Stimulated activated effector memory CD8-positive, alpha-beta T cell treated with anti-CD3 and anti-CD28 coated beads, Interleukin-12 subunit alpha, Interleukin-12 subunit beta, amount 100 ng/mL, for 72 hours (primary cell): Measurements from ENCODE around the gene ZNF236.

Source experiments
- ATAC-seq: fragments of 150-1000 bp; cut with Tn5 transposase; 2 replicates; pipeline ENCODE4 v1.10.0; 2021
- DNase-seq, 2 donors: peaks; one replicate each; pipeline ENCODE4 v3.0.0; 2021 to 2022; ENCODE audit warnings: low spot score in 2 of 2
- H3K27ac Mint-ChIP-seq: one replicate; pipeline ENCODE4 v1.8.0; 2022; ENCODE audit warnings: mild to moderate bottlenecking, mixed read lengths
- H3K36me3 Mint-ChIP-seq: one replicate; pipeline ENCODE4 v1.8.0; 2022; ENCODE audit warnings: mild to moderate bottlenecking, mixed read lengths
- H3K4me1 Mint-ChIP-seq: one replicate; pipeline ENCODE4 v1.8.0; 2022; ENCODE audit warnings: mixed read lengths
- H3K4me3 Mint-ChIP-seq: one replicate; pipeline ENCODE4 v1.8.0; 2022; ENCODE audit warnings: mild to moderate bottlenecking, mixed read lengths
- H3K9me3 Mint-ChIP-seq: one replicate; pipeline ENCODE4 v1.8.0; 2022; ENCODE audit warnings: mixed read lengths

The ZNF236 gene

GRCh38 chr18:76873713-76874112 lies 51.4 kb downstream of the ZNF236 start:
- no peaks in the 10 kb centered on the region for H3K9me3 Mint-ChIP-seq
- no peak for DNase-seq
- peaks cover 20% of the 10 kb centered on the region for H3K4me1 Mint-ChIP-seq
- H3K36me3 Mint-ChIP-seq = peaks cover 69% of the 10 kb centered on the region
- peak; percentile 12 for ATAC-seq
- H3K4me3 Mint-ChIP-seq = no peak overlapping the region
- H3K27ac Mint-ChIP-seq = peak overlapping the region; percentile 77

GRCh38 chr18:76874642-76875389 lies 52.5 kb downstream of the ZNF236 start:
- ATAC-seq (peak; percentile 93), DNase-seq (no peak)
- Mint-ChIP-seq H3K4me3 (peak overlapping the region; percentile 34), H3K36me3 (peaks cover 66% of the 10 kb centered on the region), H3K4me1 (peaks cover 20% of the 10 kb centered on the region), H3K9me3 (no peaks in the 10 kb centered on the region), H3K27ac (peak overlapping the region; percentile 77)

- no peaks in the 10 kb centered on the region for H3K9me3 Mint-ChIP-seq
- peak overlapping the region; percentile 34 for H3K4me3 Mint-ChIP-seq
- H3K36me3 Mint-ChIP-seq = peaks cover 66% of the 10 kb centered on the region
- peak overlapping the region; percentile 77 for H3K27ac Mint-ChIP-seq
- peak in 1 of 2 donors; percentile 71 for DNase-seq
- H3K4me1 Mint-ChIP-seq = peaks cover 20% of the 10 kb centered on the region
- peak; percentile 53 for ATAC-seq
Measured at GRCh38 chr18:76875390-76876325, 53.3 kb downstream of the ZNF236 start.

- H3K36me3 Mint-ChIP-seq = peaks cover 81% of the 10 kb centered on the region
- no peak for DNase-seq
Measured at GRCh38 chr18:76878426-76878825, 56.1 kb downstream of the ZNF236 start.

GRCh38 chr18:76880026-76880425 lies 57.7 kb downstream of the ZNF236 start:
- Mint-ChIP-seq H3K4me3 (no peak overlapping the region), H3K4me1 (peaks cover 5% of the 10 kb centered on the region), H3K36me3 (peaks cover 89% of the 10 kb centered on the region), H3K27ac (no peak overlapping the region), H3K9me3 (no peaks in the 10 kb centered on the region)
- no peak for ATAC-seq
- DNase-seq = no peak

More at GRCh38 chr18:76878426-76878825, 56.1 kb downstream of the ZNF236 start:
- ATAC-seq = no peak
- peaks cover 20% of the 10 kb centered on the region for H3K4me1 Mint-ChIP-seq
- H3K9me3 Mint-ChIP-seq = no peaks in the 10 kb centered on the region
- no peak overlapping the region for H3K27ac Mint-ChIP-seq
- H3K4me3 Mint-ChIP-seq = no peak overlapping the region

- Mint-ChIP-seq H3K36me3 (peaks cover 75% of the 10 kb centered on the region), H3K9me3 (no peaks in the 10 kb centered on the region), H3K4me3 (no peak overlapping the region), H3K4me1 (no peaks in the 10 kb centered on the region), H3K27ac (peak overlapping the region; percentile 11)
- ATAC-seq (no peak), DNase-seq (no peak)
Measured at GRCh38 chr18:76881744-76882143, 59.4 kb downstream of the ZNF236 start.

GRCh38 chr18:76882146-76882545 lies 59.8 kb downstream of the ZNF236 start:
- ATAC-seq (no peak), DNase-seq (no peak)
- Mint-ChIP-seq H3K4me3 (no peak overlapping the region), H3K9me3 (no peaks in the 10 kb centered on the region), H3K27ac (peak overlapping the region; percentile 11), H3K4me1 (no peaks in the 10 kb centered on the region), H3K36me3 (peaks cover 72% of the 10 kb centered on the region)

GRCh38 chr18:76885001-76885400 lies 62.6 kb downstream of the ZNF236 start:
- Mint-ChIP-seq H3K4me3 (no peak overlapping the region), H3K9me3 (no peaks in the 10 kb centered on the region), H3K27ac (no peak overlapping the region), H3K4me1 (peaks cover 5% of the 10 kb centered on the region), H3K36me3 (peaks cover 65% of the 10 kb centered on the region)
- ATAC-seq (no peak), DNase-seq (no peak)

- no peak for ATAC-seq
- no peak for DNase-seq
- H3K27ac Mint-ChIP-seq = no peak overlapping the region
- H3K4me3 Mint-ChIP-seq = no peak overlapping the region
- peaks cover 5% of the 10 kb centered on the region for H3K4me1 Mint-ChIP-seq
- H3K36me3 Mint-ChIP-seq = peaks cover 64% of the 10 kb centered on the region
- H3K9me3 Mint-ChIP-seq = no peaks in the 10 kb centered on the region
Measured at GRCh38 chr18:76886112-76886511, 63.8 kb downstream of the ZNF236 start.

DNA sequence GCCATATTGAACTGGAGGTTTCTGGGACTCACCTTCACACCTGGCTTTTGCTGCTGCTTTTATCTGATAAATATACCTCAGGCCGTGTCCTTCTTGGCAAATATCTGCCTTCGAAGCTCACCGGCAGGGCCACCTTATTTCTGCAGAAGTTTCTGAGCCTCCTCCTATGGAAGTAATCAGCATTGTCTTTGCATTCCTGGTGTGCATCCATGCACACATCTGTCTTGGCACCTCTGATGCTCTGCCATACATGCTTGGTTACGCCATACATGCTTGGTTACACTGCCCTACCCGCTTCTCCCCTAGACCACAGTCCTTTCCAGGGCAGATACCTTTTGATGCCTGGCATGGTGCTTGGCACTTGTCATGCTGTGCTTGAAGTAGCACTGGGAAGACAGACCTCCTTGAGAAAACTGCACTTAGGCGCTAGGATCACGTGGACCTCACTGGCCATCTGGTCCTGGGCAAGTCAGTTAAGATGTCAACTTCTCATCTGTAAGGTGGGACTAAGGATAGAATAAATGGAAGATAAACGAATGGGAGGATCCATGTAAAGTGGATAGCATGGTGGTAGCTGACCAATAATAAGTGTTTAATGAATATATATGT lies 66.8 kb downstream of the ZNF236 start:
- no peak overlapping the region for H3K27ac Mint-ChIP-seq
- H3K4me3 Mint-ChIP-seq = no peak overlapping the region
- H3K9me3 Mint-ChIP-seq = no peaks in the 10 kb centered on the region
- H3K4me1 Mint-ChIP-seq = peaks cover 5% of the 10 kb centered on the region
- H3K36me3 Mint-ChIP-seq = peaks cover 56% of the 10 kb centered on the region
- DNase-seq (no peak), ATAC-seq (no peak)

DNA sequence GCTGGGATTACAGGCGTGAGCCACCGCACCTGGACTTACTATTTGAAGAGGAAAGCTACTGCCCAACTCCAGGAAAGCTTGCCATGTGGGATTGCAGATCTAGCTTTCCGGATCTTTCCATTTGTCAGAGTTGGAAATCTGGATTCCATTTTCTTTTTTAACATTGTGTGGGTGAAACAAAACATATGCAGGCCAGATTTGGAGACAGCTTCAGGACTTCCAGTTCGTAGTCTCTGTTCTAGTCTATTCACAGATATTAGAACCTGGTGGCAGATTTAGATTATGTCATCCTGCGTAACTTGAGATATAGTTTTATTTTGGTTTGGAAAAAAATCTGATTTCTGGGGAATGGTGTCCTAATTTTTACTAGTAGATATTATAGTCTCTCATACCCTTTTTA lies 70.5 kb downstream of the ZNF236 start:
- no peak for ATAC-seq
- no peak overlapping the region for H3K4me3 Mint-ChIP-seq
- no peak overlapping the region for H3K27ac Mint-ChIP-seq
- no peak for DNase-seq
- H3K36me3 Mint-ChIP-seq = peaks cover 67% of the 10 kb centered on the region
- H3K9me3 Mint-ChIP-seq = no peaks in the 10 kb centered on the region
- H3K4me1 Mint-ChIP-seq = peaks cover 5% of the 10 kb centered on the region

GRCh38 chr18:76894566-76895346 lies 72.4 kb downstream of the ZNF236 start:
- Mint-ChIP-seq H3K36me3 (peaks cover 73% of the 10 kb centered on the region), H3K27ac (no peak overlapping the region)
- ATAC-seq = no peak

DNA sequence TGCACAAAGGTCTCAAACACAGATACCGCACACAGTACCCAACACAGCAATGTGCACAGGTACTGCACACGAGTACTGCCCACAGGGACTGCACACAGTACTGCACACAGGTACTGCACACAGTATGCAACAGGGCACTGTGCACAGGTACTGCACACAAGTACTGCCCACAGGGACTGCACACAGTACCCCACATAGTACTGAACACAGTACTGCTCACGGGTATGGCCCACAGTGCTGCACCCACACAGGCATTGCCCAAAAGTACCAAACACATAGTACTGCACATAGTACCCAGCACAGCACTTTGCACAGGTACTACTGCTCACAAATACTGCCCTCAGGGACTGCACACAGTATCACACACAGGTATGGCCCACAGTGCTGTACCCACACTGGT lies 73.1 kb downstream of the ZNF236 start:
- H3K9me3 Mint-ChIP-seq = no peaks in the 10 kb centered on the region

More at GRCh38 chr18:76894566-76895346, 72.4 kb downstream of the ZNF236 start:
- DNase-seq = no peak
- no peak overlapping the region for H3K4me3 Mint-ChIP-seq
- no peaks in the 10 kb centered on the region for H3K9me3 Mint-ChIP-seq
- H3K4me1 Mint-ChIP-seq = no peaks in the 10 kb centered on the region

GRCh38 chr18:76896677-76897076 lies 74.3 kb downstream of the ZNF236 start:
- ATAC-seq (no peak), DNase-seq (no peak)
- no peak overlapping the region for H3K4me3 Mint-ChIP-seq
- no peak overlapping the region for H3K27ac Mint-ChIP-seq
- no peaks in the 10 kb centered on the region for H3K4me1 Mint-ChIP-seq
- H3K9me3 Mint-ChIP-seq = no peaks in the 10 kb centered on the region
- peaks cover 71% of the 10 kb centered on the region for H3K36me3 Mint-ChIP-seq

More for the DNA sequence above, 73.1 kb downstream of the ZNF236 start:
- DNase-seq (no peak), ATAC-seq (no peak)
- no peak overlapping the region for H3K27ac Mint-ChIP-seq
- H3K4me3 Mint-ChIP-seq = no peak overlapping the region
- no peaks in the 10 kb centered on the region for H3K4me1 Mint-ChIP-seq
- H3K36me3 Mint-ChIP-seq = peaks cover 72% of the 10 kb centered on the region

- Mint-ChIP-seq H3K9me3 (no peaks in the 10 kb centered on the region), H3K27ac (no peak overlapping the region), H3K36me3 (peaks cover 73% of the 10 kb centered on the region), H3K4me1 (no peaks in the 10 kb centered on the region), H3K4me3 (no peak overlapping the region)
- ATAC-seq (no peak), DNase-seq (no peak)
Measured at GRCh38 chr18:76897257-76897656, 74.9 kb downstream of the ZNF236 start.
